K562 (cell line): ENCODE measurements around the gene CPED1. TPM values are rescaled to one million over a fixed set of nuclear protein-coding genes. Genes with fewer than 3 reads are reported as not detected.
A peak's percentile ranks its signal among the peaks of the same experiment; 100 is the strongest.

Source experiments
- ATAC-seq: fragments of 200-7000 bp; cut with Tn5 transposase; 3 replicates; pipeline ENCODE4 v1.9.1; 2020; ENCODE audit warnings: moderate library complexity
- BruUV-seq: library from RNA; stranded (reverse); fragments of 400-500 nt; replicated peaks from 2 replicates; lab custom pipeline; 2021; lab: Mats Ljungman, UMichigan
- CTCF ChIA-PET: fragments of 300-600 bp; formaldehyde crosslinking; extraction: SDS; loops from one replicate; lab custom pipeline; 2021; ENCODE audit warnings: low intra/inter-chr PET ratio; lab: Yijun Ruan, JAX
- POLR2A ChIA-PET: fragments of 300-600, 350-650 bp; sonication (Branson Sonifier 250); formaldehyde crosslinking; extraction: SDS; loops from one replicate; lab custom pipeline; 2021; ENCODE audit warnings: antibody characterized with exemption, inconsistent platforms; lab: Yijun Ruan, JAX
- DNase-seq, 4 experiments: peaks; one replicate each; pipeline versions ENCODE4 v3.0.0 to v3.0.0-alpha.2; 2011 to 2018; ENCODE audit warnings: low spot score in 3 of 4, mixed read lengths in 3 of 4; ENCODE audit errors: extremely low read depth in 1 of 4
- FAIRE-seq: peaks from 2 replicates; lab custom pipeline; 2011; peaks lifted over from hg19 to GRCh38; lab: Jason Lieb, UNC
- H2AFZ ChIP-seq: 2 replicates; pipeline ENCODE4 v1.6.0; 2011; ENCODE audit warnings: low read depth, low read length, control low read depth, inconsistent platforms
- H3K27ac ChIP-seq: fragments of 200-600 bp; 3 replicates; pipeline ENCODE4 v1.8.0; 2011; ENCODE audit warnings: low read depth, mild to moderate bottlenecking, control low read depth, inconsistent platforms, low read length, moderate library complexity, mixed read lengths; ENCODE audit errors: extremely low read depth
- H3K27me3 ChIP-seq, 2 experiments: fragments of 300-600 bp in 1 of 2; 2 replicates in 1 of 2; 3 replicates in 1 of 2; pipeline versions ENCODE4 v1.6.0 to v1.8.0; 2011; ENCODE audit warnings: inconsistent platforms in 2 of 2, low read length in 2 of 2, mild to moderate bottlenecking in 1 of 2, mixed read lengths in 1 of 2, moderate library complexity in 1 of 2; ENCODE audit not compliant: control insufficient read depth in 2 of 2, insufficient read depth in 2 of 2
- H3K36me3 ChIP-seq: fragments of 300-600 bp; 3 replicates; pipeline ENCODE4 v1.8.0; 2011; ENCODE audit warnings: mild to moderate bottlenecking, low read length, inconsistent platforms; ENCODE audit not compliant: control insufficient read depth, insufficient read depth
- H3K4me1 ChIP-seq, 2 experiments: fragments of 200-600 bp in 1 of 2; replicated peaks in 1 of 2; 2 replicates in 1 of 2; 3 replicates in 1 of 2; pipeline versions ENCODE4 v1.5.1 to v1.8.0; 2011; ENCODE audit warnings: inconsistent platforms in 2 of 2, low read length in 2 of 2, mild to moderate bottlenecking in 1 of 2, mixed read lengths in 1 of 2, moderate library complexity in 1 of 2; ENCODE audit not compliant: control insufficient read depth in 2 of 2, insufficient read depth in 2 of 2
- H3K4me2 ChIP-seq: 2 replicates; pipeline ENCODE4 v1.6.1; 2011; ENCODE audit warnings: low read length, control low read depth, inconsistent platforms, mixed read lengths; ENCODE audit not compliant: insufficient read depth
- H3K4me3 ChIP-seq: fragments of 200-600 bp; sonication (generic), shearing (Covaris generic); 2 replicates; pipeline ENCODE4 v1.5.1; 2016; ENCODE audit warnings: control low read depth, inconsistent platforms
- H3K79me2 ChIP-seq: fragments of 200-600 bp; 3 replicates; pipeline ENCODE4 v1.8.0; 2011; ENCODE audit warnings: low read length, inconsistent platforms; ENCODE audit not compliant: control insufficient read depth, insufficient read depth
- H3K9ac ChIP-seq, 2 experiments: 2 replicates each; pipeline versions ENCODE4 v1.6.0 to v1.6.1; 2011; ENCODE audit warnings: low read depth in 2 of 2, low read length in 2 of 2, control low read depth in 1 of 2, inconsistent platforms in 1 of 2, mild to moderate bottlenecking in 1 of 2, mixed read lengths in 1 of 2; ENCODE audit not compliant: insufficient read depth in 1 of 2
- H3K9me1 ChIP-seq: one replicate; pipeline ENCODE4 v1.6.0; 2011; ENCODE audit warnings: inconsistent platforms, mild to moderate bottlenecking, low read length, moderate library complexity; ENCODE audit not compliant: control insufficient read depth, insufficient read depth
- H3K9me3 ChIP-seq: replicated peaks from 2 replicates; pipeline ENCODE4 v1.5.1; 2011; ENCODE audit warnings: low read depth, low read length, inconsistent platforms; ENCODE audit not compliant: control insufficient read depth, insufficient read depth
- H4K20me1 ChIP-seq: replicated peaks from 2 replicates; pipeline ENCODE4 v1.6.1; 2011; ENCODE audit warnings: low read length, inconsistent platforms, mixed read lengths; ENCODE audit not compliant: control insufficient read depth, insufficient read depth
- ATF2 ChIP-seq: sonication (generic); formaldehyde crosslinking; IDR thresholded peaks from 2 replicates; pipeline ENCODE4 v1.8.1; 2022; ENCODE audit warnings: missing genetic modification reagents
- ATF3 ChIP-seq, 2 experiments: fragments of 450-650 bp in 1 of 2; sonication (generic) in 1 of 2; formaldehyde crosslinking in 1 of 2; IDR thresholded peaks in 1 of 2; conservative IDR thresholded peaks in 1 of 2; 2 replicates each; pipeline versions ENCODE4 v1.6.1 to v1.8.1; 2016 to 2023; ENCODE audit warnings: mild to moderate bottlenecking in 2 of 2, moderate library complexity in 2 of 2, inconsistent platforms in 1 of 2, missing genetic modification reagents in 1 of 2
- ATF4 ChIP-seq: fragments of 450-650 bp; formaldehyde crosslinking; IDR thresholded peaks from 2 replicates; pipeline ENCODE4 v1.4.0; 2022; ENCODE audit warnings: mild to moderate bottlenecking, moderate library complexity
- BRCA1 ChIP-seq, 2 experiments: fragments of 450-650 bp in 1 of 2; sonication (generic) in 1 of 2; formaldehyde crosslinking in 1 of 2; IDR thresholded peaks; 2 replicates each; pipeline versions ENCODE4 v1.5.0 to v1.6.1; 2017 to 2020; ENCODE audit warnings: mild to moderate bottlenecking in 1 of 2, missing genetic modification reagents in 1 of 2
- CBFA2T3 ChIP-seq: fragments of 450-650 bp; IDR thresholded peaks from 2 replicates; pipeline ENCODE4 v1.6.1; 2017
- CEBPB ChIP-seq: fragments of 450-650 bp; IDR thresholded peaks from 2 replicates; pipeline ENCODE4 v1.6.1; 2016; ENCODE audit warnings: missing genetic modification characterization, missing compliant biosample characterization
- CEBPG ChIP-seq, 3 experiments: fragments of 200-800 bp in 1 of 3; sonication (Bioruptor generic) in 1 of 3; sonication (generic) in 1 of 3; formaldehyde crosslinking in 1 of 3; IDR thresholded peaks in 2 of 3; conservative IDR thresholded peaks in 1 of 3; 2 replicates each; pipeline versions ENCODE4 v1.6.1 to v1.8.0; 2016 to 2022; ENCODE audit warnings: missing compliant biosample characterization in 2 of 3, missing genetic modification characterization in 2 of 3, mild to moderate bottlenecking in 1 of 3, missing genetic modification reagents in 1 of 3
- ELF2 ChIP-seq: fragments of 250-450 bp; sonication (Bioruptor Pico); IDR thresholded peaks from 2 replicates; pipeline ENCODE4 v1.5.0; 2021; ENCODE audit warnings: mild to moderate bottlenecking
- EP400 ChIP-seq: fragments of 450-650 bp; IDR thresholded peaks from 2 replicates; pipeline ENCODE4 v1.6.1; 2017; ENCODE audit warnings: antibody characterized with exemption, mild to moderate bottlenecking, moderate library complexity
- GABPA ChIP-seq: fragments of 200-800 bp; sonication (Bioruptor generic); conservative IDR thresholded peaks from 2 replicates; pipeline ENCODE4 v1.6.1; 2016; ENCODE audit warnings: low read depth, missing genetic modification characterization, missing compliant biosample characterization
- HDAC1 ChIP-seq, 2 experiments: fragments of 450-650 bp; IDR thresholded peaks; 2 replicates each; pipeline ENCODE4 v1.6.1; 2016 to 2017; ENCODE audit warnings: inconsistent platforms in 1 of 2, mild to moderate bottlenecking in 1 of 2, moderate library complexity in 1 of 2
- NFXL1 ChIP-seq: fragments of 450-650 bp; formaldehyde crosslinking; IDR thresholded peaks from 2 replicates; pipeline ENCODE4 v1.4.0; 2021; ENCODE audit warnings: mild to moderate bottlenecking
- PURB ChIP-seq: sonication (generic); formaldehyde crosslinking; IDR thresholded peaks from 2 replicates; pipeline ENCODE4 v1.9.0; 2021; ENCODE audit warnings: low read depth, mild to moderate bottlenecking, missing genetic modification reagents
- RFX7 ChIP-seq: fragments of 250-450 bp; sonication (Bioruptor Pico); IDR thresholded peaks from 2 replicates; pipeline ENCODE4 v1.5.1; 2021; ENCODE audit warnings: mild to moderate bottlenecking
- ZNF175 ChIP-seq: fragments of 200-800 bp; sonication (Bioruptor generic); IDR thresholded peaks from 2 replicates; pipeline ENCODE4 v1.6.1; 2016; ENCODE audit warnings: low read depth, mild to moderate bottlenecking, missing genetic modification characterization, missing compliant biosample characterization
- ZNF217 ChIP-seq: sonication (generic); formaldehyde crosslinking; IDR thresholded peaks from 2 replicates; pipeline ENCODE4 v1.8.0; 2022; ENCODE audit warnings: mild to moderate bottlenecking, missing genetic modification reagents
- ZNF431 ChIP-seq: sonication (generic); formaldehyde crosslinking; IDR thresholded peaks from 2 replicates; pipeline ENCODE4 v1.8.0; 2022; ENCODE audit warnings: mild to moderate bottlenecking, missing genetic modification reagents
- ZNF584 ChIP-seq: fragments of 200-800 bp; sonication (Bioruptor generic); IDR thresholded peaks from 2 replicates; pipeline ENCODE4 v1.6.1; 2016; ENCODE audit warnings: low read depth, mild to moderate bottlenecking, missing genetic modification characterization, missing compliant biosample characterization
- ZNF655 ChIP-seq: fragments of 250-450 bp; sonication (Bioruptor Pico); IDR thresholded peaks from 2 replicates; pipeline ENCODE4 v1.5.0; 2021
- in situ Hi-C: fragments of 300-500 bp; cut with MboI; formaldehyde crosslinking; loops from 4 replicates; pipeline ENCODE4 v1.15.0; 2018; ENCODE audit warnings: inconsistent platforms, mixed read lengths
- intact Hi-C: fragments of 100-400 bp; cut with micrococcal nuclease; formaldehyde crosslinking; loops from 2 replicates; pipeline ENCODE4 v1.14.2; 2022
- polyA plus RNA-seq, 8 experiments: library from polyadenylated mRNA; depleted of rRNA in 4 of 8; stranded (reverse) in 5 of 8; unstranded in 3 of 8; fragments of >200 nt; fragmentation: Nextera tagmentation in 2 of 8; fragmentation: Illumina TruSeq in 1 of 8; extraction: Ambion mirVana in 2 of 8; extraction: Trizol in 1 of 8; gene quantifications; 2 replicates each; pipeline versions ENCODE4 v1.2.1 to v1.2.3, GENCODE V29; 2011 to 2014; ENCODE audit warnings: inconsistent platforms in 1 of 8, missing spikeins in 1 of 8
- total RNA-seq, 7 experiments: library from RNA; depleted of rRNA in 6 of 7; stranded (reverse); fragments of >200 nt in 6 of 7; fragmentation: Illumina TruSeq in 2 of 7; extraction: Trizol in 2 of 7; gene quantifications; 2 replicates each; pipeline versions ENCODE4 v1.2.1 to v1.2.3, GENCODE V29; 2011 to 2021; ENCODE audit warnings: low replicate concordance in 1 of 7

Gene CPED1
- total and polyA plus RNA-seq, 9 of the 15 experiments (the other 6 are each of a cell fraction or from before 2014, with no cell fraction given) = 195 to 393 (median 290) TPM

GRCh38 chr7:121187676-121188075, 199.2 kb downstream of the CPED1 start:
- DNase-seq = no peak
- H3K36me3 ChIP-seq = peaks cover 84% of the 10 kb centered on the region
- in situ Hi-C loops (no loop called here), intact Hi-C loops (no loop called here)
- H3K4me2 ChIP-seq = no peak overlapping the region
- H3K9me1 ChIP-seq = no peaks in the 10 kb centered on the region
- no TSS peak for BruUV-seq
- ChIA-PET POLR2A (no interaction called here), CTCF (no interaction called here)
- no peak overlapping the region for H3K4me3 ChIP-seq
- no peaks in the 10 kb centered on the region for H3K27me3 ChIP-seq
- peaks cover 74% of the 10 kb centered on the region for H3K79me2 ChIP-seq
- H3K9me3 ChIP-seq = no peaks in the 10 kb centered on the region
- no peak overlapping the region for H2AFZ ChIP-seq
- H3K4me1 ChIP-seq = no peaks in the 10 kb centered on the region
- no peaks in the 10 kb centered on the region for H4K20me1 ChIP-seq
- no peak for ATAC-seq
- H3K27ac ChIP-seq = peak overlapping the region; percentile 6; the same call in 1 of the 3 replicates
- no peak for FAIRE-seq
- H3K9ac ChIP-seq = no peak overlapping the region
- TF ChIP-seq CEBPB (tag) (peak; percentile 88), ATF3 (IDR thresholded peaks at IDR 0.05) (peak; percentile 93), ATF3 (CRISPR knock-in tag; conservative IDR thresholded peaks at IDR 0.05) (no peak), ZNF217 (CRISPR knock-in tag) (no peak), HDAC1 (IDR thresholded peaks at IDR 0.05) (no peak), ATF4 (peak; percentile 74), ATF2 (CRISPR knock-in tag) (no peak), BRCA1 (IDR thresholded peaks at IDR 0.05) (no peak), BRCA1 (CRISPR knock-in tag; IDR thresholded peaks at IDR 0.05) (no peak), EP400 (0 out of 2 replicates have a peak, but pooled peaks have one; percentile 25), ZNF431 (0 out of 2 replicates have a peak, but pooled peaks have one; percentile 30), ZNF175 (CRISPR knock-in tag) (peak; percentile 81), NFXL1 (CRISPR knock-in tag) (0 out of 2 replicates have a peak, but pooled peaks have one; percentile 41), RFX7 (CRISPR knock-in tag) (no peak), GABPA (tag) (0 out of 2 replicates have a peak, but pooled peaks have one; percentile 20), PURB (CRISPR knock-in tag) (no peak), CEBPG (CRISPR knock-in tag; IDR thresholded peaks at IDR 0.05) (peak; percentile 85), CEBPG (tag; conservative IDR thresholded peaks at IDR 0.05 in 1 of 2, IDR thresholded peaks at IDR 0.05 in 1 of 2) (peak; percentile 97 to 98), ELF2 (CRISPR knock-in tag) (no peak), CBFA2T3 (no peak), ZNF584 (0 out of 2 replicates have a peak, but pooled peaks have one; percentile 21), ZNF655 (CRISPR knock-in tag) (no peak)
